SK-N-SH (cell line): ENCODE data around the gene EEF1E1. TPM values are rescaled to one million over a fixed set of nuclear protein-coding genes. Genes with fewer than 3 reads are reported as not detected.

Experiments used
- CTCF ChIA-PET: fragments of 300-600, 350-600 bp; formaldehyde crosslinking; extraction: SDS; loops from one replicate; lab custom pipeline; 2021; lab: Yijun Ruan, JAX
- POLR2A ChIA-PET: fragments of 350-600 bp; sonication (Branson Sonifier 250); formaldehyde crosslinking; extraction: SDS; loops from one replicate; lab custom pipeline; 2020; ENCODE audit warnings: antibody characterized with exemption, inconsistent platforms; lab: Yijun Ruan, JAX
- DNase-seq: peaks from one replicate; pipeline ENCODE4 v3.0.0; 2012
- H2AFZ ChIP-seq: fragments of 200-600 bp; sonication (generic); 2 replicates; pipeline ENCODE4 v1.8.1; 2016; ENCODE audit warnings: antibody characterized with exemption, mild to moderate bottlenecking, low read depth
- H3F3A ChIP-seq: fragments of 200-600 bp; sonication (generic); replicated peaks from 2 replicates; pipeline ENCODE3; 2016; ENCODE audit warnings: antibody characterized with exemption, mild to moderate bottlenecking; ENCODE audit not compliant: insufficient read depth
- H3K27ac ChIP-seq, 2 experiments: fragments of 200-500 bp in 1 of 2; fragments of 200-600 bp in 1 of 2; sonication (Bioruptor generic) in 1 of 2; sonication (generic), shearing (Covaris generic) in 1 of 2; 2 replicates each; pipeline versions ENCODE4 v1.5.1 to v1.6.1; 2014 to 2016; ENCODE audit warnings: low read depth in 2 of 2, inconsistent platforms in 1 of 2, low read length in 1 of 2, mild to moderate bottlenecking in 1 of 2, mixed read lengths in 1 of 2
- H3K27me3 ChIP-seq: fragments of 200-600 bp; sonication (generic), shearing (Covaris generic); 2 replicates; pipeline ENCODE4 v1.6.1; 2016; ENCODE audit warnings: mixed run types; ENCODE audit not compliant: insufficient read depth
- H3K36me3 ChIP-seq, 2 experiments: fragments of 200-500 bp in 1 of 2; fragments of 200-600 bp in 1 of 2; sonication (Bioruptor generic) in 1 of 2; sonication (generic) in 1 of 2; replicated peaks in 1 of 2; 2 replicates each; pipeline versions ENCODE3 to v1.5.1; 2014 to 2016; ENCODE audit warnings: low read length in 1 of 2, mild to moderate bottlenecking in 1 of 2; ENCODE audit not compliant: insufficient read depth in 2 of 2, control insufficient read depth in 1 of 2
- H3K4me1 ChIP-seq, 2 experiments: fragments of 200-500 bp in 1 of 2; fragments of 200-600 bp in 1 of 2; sonication (Bioruptor generic) in 1 of 2; sonication (generic), shearing (Covaris generic) in 1 of 2; 2 replicates each; pipeline versions ENCODE4 v1.5.1 to v1.6.1; 2014 to 2016; ENCODE audit warnings: low read depth in 1 of 2, low read length in 1 of 2, mixed run types in 1 of 2; ENCODE audit not compliant: insufficient read depth in 2 of 2, control insufficient read depth in 1 of 2
- H3K4me2 ChIP-seq: fragments of 200-600 bp; sonication (generic), shearing (Covaris generic); 2 replicates; pipeline ENCODE4 v1.6.1; 2017; ENCODE audit warnings: mixed run types
- H3K4me3 ChIP-seq, 2 experiments: fragments of 200-500 bp in 1 of 2; fragments of 200-600 bp in 1 of 2; sonication (Bioruptor generic) in 1 of 2; sonication (generic), shearing (Covaris generic) in 1 of 2; 2 replicates each; pipeline versions ENCODE4 v1.5.1 to v1.8.1; 2014 to 2016; ENCODE audit warnings: low read depth in 2 of 2, inconsistent platforms in 1 of 2, low read length in 1 of 2, mild to moderate bottlenecking in 1 of 2, mixed read lengths in 1 of 2, moderate library complexity in 1 of 2
- H3K79me2 ChIP-seq: fragments of 200-600 bp; sonication (generic); 2 replicates; pipeline ENCODE4 v1.8.1; 2017; ENCODE audit warnings: mild to moderate bottlenecking; ENCODE audit not compliant: insufficient read depth
- H3K9ac ChIP-seq: fragments of 200-600 bp; sonication (generic); 2 replicates; pipeline ENCODE4 v1.6.1; 2017; ENCODE audit warnings: mixed run types
- H3K9me2 ChIP-seq: fragments of 200-600 bp; sonication (generic); 2 replicates; pipeline ENCODE4 v1.6.1; 2017; ENCODE audit warnings: mixed run types
- H3K9me3 ChIP-seq: fragments of 200-600 bp; sonication (generic); 2 replicates; pipeline ENCODE4 v1.6.1; 2017; ENCODE audit warnings: mixed run types, mild to moderate bottlenecking, moderate library complexity
- H4K20me1 ChIP-seq: fragments of 200-600 bp; sonication (generic); 2 replicates; pipeline ENCODE4 v1.6.1; 2017; ENCODE audit warnings: mild to moderate bottlenecking, mixed run types; ENCODE audit not compliant: insufficient read depth
- ELF1 ChIP-seq: IDR thresholded peaks from 2 replicates; pipeline ENCODE4 v1.4.0; 2012
- EZH2phosphoT487 ChIP-seq: fragments of 200-600 bp; sonication (generic); IDR thresholded peaks from 2 replicates; pipeline ENCODE4 v1.6.1; 2017; ENCODE audit warnings: low read depth, mixed run types, mild to moderate bottlenecking, antibody characterized with exemption, moderate library complexity, borderline replicate concordance
- FOSL2 ChIP-seq: IDR thresholded peaks from 2 replicates; pipeline ENCODE4 v1.4.0; 2012; ENCODE audit warnings: low read depth, mild to moderate bottlenecking, moderate library complexity, borderline replicate concordance
- FOXJ3 ChIP-seq: sonication (generic); formaldehyde crosslinking; IDR thresholded peaks from 2 replicates; pipeline ENCODE4 v1.5.1; 2020; ENCODE audit warnings: mild to moderate bottlenecking, missing genetic modification reagents
- FOXM1 ChIP-seq: IDR thresholded peaks from 2 replicates; pipeline ENCODE4 v1.4.0; 2012; ENCODE audit warnings: low read depth, mild to moderate bottlenecking
- JUND ChIP-seq: IDR thresholded peaks from 2 replicates; pipeline ENCODE4 v1.4.0; 2012
- MEF2A ChIP-seq: IDR thresholded peaks from 2 replicates; pipeline ENCODE4 v1.4.0; 2012; ENCODE audit warnings: low read depth, borderline replicate concordance
- MXI1 ChIP-seq: IDR thresholded peaks from 2 replicates; pipeline ENCODE4 v1.6.1; 2012; ENCODE audit warnings: mild to moderate bottlenecking, low read depth, low read length, improper control_type of control experiment
- NFIC ChIP-seq: IDR thresholded peaks from 2 replicates; pipeline ENCODE4 v1.4.0; 2012; ENCODE audit warnings: borderline replicate concordance
- POLR2AphosphoS5 ChIP-seq: IDR thresholded peaks from 2 replicates; pipeline ENCODE4 v1.6.1; 2012; ENCODE audit warnings: low read depth, low read length
- RCOR1 ChIP-seq: fragments of 150-350 bp; IDR thresholded peaks from 2 replicates; pipeline ENCODE4 v1.6.1; 2017; ENCODE audit warnings: antibody characterized with exemption, low read length
- RFX5 ChIP-seq: IDR thresholded peaks from 2 replicates; pipeline ENCODE4 v1.6.1; 2012; ENCODE audit warnings: mild to moderate bottlenecking, improper control_type of control experiment, low read length
- SIN3A ChIP-seq: IDR thresholded peaks from 2 replicates; pipeline ENCODE4 v1.6.1; 2012; ENCODE audit warnings: low read depth, mild to moderate bottlenecking, low read length, moderate library complexity, borderline replicate concordance
- SMC3 ChIP-seq: IDR thresholded peaks from 2 replicates; pipeline ENCODE4 v1.6.1; 2012; ENCODE audit warnings: low read depth, low read length, improper control_type of control experiment
- YY1 ChIP-seq: IDR thresholded peaks from 2 replicates; pipeline ENCODE4 v1.4.0; 2012; ENCODE audit warnings: low read depth, mild to moderate bottlenecking
- WGBS: methylation state at CpG from one replicate; pipeline ENCODE4 v1.1.6; 2017; ENCODE audit warnings: low lambda C conversion rate; 5-methylcytosine and 5-hydroxymethylcytosine counted together
- polyA plus RNA-seq, 3 experiments: library from polyadenylated mRNA; depleted of rRNA; stranded (reverse); fragments of >200 nt; gene quantifications; 2 replicates each; pipeline ENCODE4 v1.2.3, GENCODE V29; 2012
- TF ChIP-seq, protein P1 (sequence below): IDR thresholded peaks from 2 replicates; pipeline ENCODE4 v1.4.0; 2012; ENCODE audit warnings: low read depth, borderline replicate concordance
- TF ChIP-seq, protein P2 (sequence below): fragments of 200-600 bp; sonication (generic); IDR thresholded peaks from 2 replicates; pipeline ENCODE4 v1.6.1; 2017; ENCODE audit warnings: antibody characterized with exemption, mild to moderate bottlenecking, moderate library complexity
- TF ChIP-seq, protein P3 (sequence below): fragments of 150-350 bp; IDR thresholded peaks from 2 replicates; pipeline ENCODE4 v1.6.1; 2017; ENCODE audit warnings: antibody characterized with exemption, low read length, low read depth, borderline replicate concordance
- TF ChIP-seq, protein P4 (sequence below): IDR thresholded peaks from 2 replicates; pipeline ENCODE4; 2012
- TF ChIP-seq, protein P5 (sequence below): IDR thresholded peaks from 2 replicates; pipeline ENCODE4 v1.4.0; 2012; ENCODE audit warnings: low read depth, borderline replicate concordance

EEF1E1 gene
- polyA plus RNA-seq, 1 of the 3 experiments (the other 2 are of a cell fraction) = 60.8 TPM

DNA sequence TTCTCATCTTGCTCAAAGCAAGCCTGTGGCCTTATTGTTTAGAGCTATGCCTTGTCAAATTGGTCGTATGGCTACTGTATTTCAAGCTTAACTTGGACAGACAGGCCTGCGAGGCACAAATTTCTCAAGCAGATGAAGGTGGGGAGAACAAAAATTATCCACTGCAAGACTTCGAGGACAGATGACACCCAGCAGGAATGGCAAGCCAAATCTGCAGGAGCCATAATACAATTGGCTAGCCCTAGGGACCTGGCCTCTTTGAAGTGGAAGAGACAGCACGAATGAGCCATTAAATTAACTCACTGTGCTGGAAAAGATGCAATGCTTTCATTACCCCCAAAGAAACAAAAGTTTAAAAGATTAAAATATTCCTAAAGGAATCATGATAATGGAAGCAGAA, 33.2 kb downstream of the EEF1E1 start:
- no peak for DNase-seq
- Histone ChIP-seq H2AFZ (no peak overlapping the region), H4K20me1 (no peaks in the 10 kb centered on the region), H3K27me3 (no peaks in the 10 kb centered on the region), H3K9me3 (no peaks in the 10 kb centered on the region), H3K9ac (no peak overlapping the region), H3K79me2 (no peaks in the 10 kb centered on the region), H3K27ac (no peak overlapping the region), H3K4me3 (no peak overlapping the region), H3K36me3 (no peaks in the 10 kb centered on the region), H3F3A (no peaks in the 10 kb centered on the region), H3K4me1 (peaks cover 0 to 4% of the 10 kb centered on the region in 2 experiments; a peak in 2 of 4 replicates), H3K9me2 (no peaks in the 10 kb centered on the region), H3K4me2 (no peak overlapping the region)
- ChIA-PET CTCF (no interaction called here), POLR2A (no interaction called here)
- WGBS = 56% methylated on average over 4 of the region's 4 CpGs
- TF ChIP-seq POLR2AphosphoS5 (no peak), ELF1 (no peak), SIN3A (no peak), FOSL2 (no peak), JUND (no peak), RFX5 (no peak), RCOR1 (no peak), FOXM1 (no peak), SMC3 (no peak), YY1 (no peak), EZH2phosphoT487 (no peak), MXI1 (no peak), MEF2A (no peak), FOXJ3 (CRISPR knock-in tag) (no peak), NFIC (no peak)
- TF ChIP-seq, protein P1, sequence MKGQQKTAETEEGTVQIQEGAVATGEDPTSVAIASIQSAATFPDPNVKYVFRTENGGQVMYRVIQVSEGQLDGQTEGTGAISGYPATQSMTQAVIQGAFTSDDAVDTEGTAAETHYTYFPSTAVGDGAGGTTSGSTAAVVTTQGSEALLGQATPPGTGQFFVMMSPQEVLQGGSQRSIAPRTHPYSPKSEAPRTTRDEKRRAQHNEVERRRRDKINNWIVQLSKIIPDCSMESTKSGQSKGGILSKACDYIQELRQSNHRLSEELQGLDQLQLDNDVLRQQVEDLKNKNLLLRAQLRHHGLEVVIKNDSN = no peak
- TF ChIP-seq, protein P2, sequence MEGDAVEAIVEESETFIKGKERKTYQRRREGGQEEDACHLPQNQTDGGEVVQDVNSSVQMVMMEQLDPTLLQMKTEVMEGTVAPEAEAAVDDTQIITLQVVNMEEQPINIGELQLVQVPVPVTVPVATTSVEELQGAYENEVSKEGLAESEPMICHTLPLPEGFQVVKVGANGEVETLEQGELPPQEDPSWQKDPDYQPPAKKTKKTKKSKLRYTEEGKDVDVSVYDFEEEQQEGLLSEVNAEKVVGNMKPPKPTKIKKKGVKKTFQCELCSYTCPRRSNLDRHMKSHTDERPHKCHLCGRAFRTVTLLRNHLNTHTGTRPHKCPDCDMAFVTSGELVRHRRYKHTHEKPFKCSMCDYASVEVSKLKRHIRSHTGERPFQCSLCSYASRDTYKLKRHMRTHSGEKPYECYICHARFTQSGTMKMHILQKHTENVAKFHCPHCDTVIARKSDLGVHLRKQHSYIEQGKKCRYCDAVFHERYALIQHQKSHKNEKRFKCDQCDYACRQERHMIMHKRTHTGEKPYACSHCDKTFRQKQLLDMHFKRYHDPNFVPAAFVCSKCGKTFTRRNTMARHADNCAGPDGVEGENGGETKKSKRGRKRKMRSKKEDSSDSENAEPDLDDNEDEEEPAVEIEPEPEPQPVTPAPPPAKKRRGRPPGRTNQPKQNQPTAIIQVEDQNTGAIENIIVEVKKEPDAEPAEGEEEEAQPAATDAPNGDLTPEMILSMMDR = no peak
- TF ChIP-seq, protein P3, sequence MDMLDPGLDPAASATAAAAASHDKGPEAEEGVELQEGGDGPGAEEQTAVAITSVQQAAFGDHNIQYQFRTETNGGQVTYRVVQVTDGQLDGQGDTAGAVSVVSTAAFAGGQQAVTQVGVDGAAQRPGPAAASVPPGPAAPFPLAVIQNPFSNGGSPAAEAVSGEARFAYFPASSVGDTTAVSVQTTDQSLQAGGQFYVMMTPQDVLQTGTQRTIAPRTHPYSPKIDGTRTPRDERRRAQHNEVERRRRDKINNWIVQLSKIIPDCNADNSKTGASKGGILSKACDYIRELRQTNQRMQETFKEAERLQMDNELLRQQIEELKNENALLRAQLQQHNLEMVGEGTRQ = no peak
- TF ChIP-seq, protein P4, sequence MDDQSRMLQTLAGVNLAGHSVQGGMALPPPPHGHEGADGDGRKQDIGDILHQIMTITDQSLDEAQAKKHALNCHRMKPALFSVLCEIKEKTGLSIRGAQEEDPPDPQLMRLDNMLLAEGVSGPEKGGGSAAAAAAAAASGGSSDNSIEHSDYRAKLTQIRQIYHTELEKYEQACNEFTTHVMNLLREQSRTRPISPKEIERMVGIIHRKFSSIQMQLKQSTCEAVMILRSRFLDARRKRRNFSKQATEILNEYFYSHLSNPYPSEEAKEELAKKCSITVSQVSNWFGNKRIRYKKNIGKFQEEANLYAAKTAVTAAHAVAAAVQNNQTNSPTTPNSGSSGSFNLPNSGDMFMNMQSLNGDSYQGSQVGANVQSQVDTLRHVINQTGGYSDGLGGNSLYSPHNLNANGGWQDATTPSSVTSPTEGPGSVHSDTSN = no peak
- TF ChIP-seq, protein P5, sequence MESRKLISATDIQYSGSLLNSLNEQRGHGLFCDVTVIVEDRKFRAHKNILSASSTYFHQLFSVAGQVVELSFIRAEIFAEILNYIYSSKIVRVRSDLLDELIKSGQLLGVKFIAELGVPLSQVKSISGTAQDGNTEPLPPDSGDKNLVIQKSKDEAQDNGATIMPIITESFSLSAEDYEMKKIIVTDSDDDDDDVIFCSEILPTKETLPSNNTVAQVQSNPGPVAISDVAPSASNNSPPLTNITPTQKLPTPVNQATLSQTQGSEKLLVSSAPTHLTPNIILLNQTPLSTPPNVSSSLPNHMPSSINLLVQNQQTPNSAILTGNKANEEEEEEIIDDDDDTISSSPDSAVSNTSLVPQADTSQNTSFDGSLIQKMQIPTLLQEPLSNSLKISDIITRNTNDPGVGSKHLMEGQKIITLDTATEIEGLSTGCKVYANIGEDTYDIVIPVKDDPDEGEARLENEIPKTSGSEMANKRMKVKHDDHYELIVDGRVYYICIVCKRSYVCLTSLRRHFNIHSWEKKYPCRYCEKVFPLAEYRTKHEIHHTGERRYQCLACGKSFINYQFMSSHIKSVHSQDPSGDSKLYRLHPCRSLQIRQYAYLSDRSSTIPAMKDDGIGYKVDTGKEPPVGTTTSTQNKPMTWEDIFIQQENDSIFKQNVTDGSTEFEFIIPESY = no peak
- TF ChIP-seq, all 33 proteins: peak for 0
